Right renal cortex interstitium (tissue), 3 donors: Measurements from ENCODE around the gene ZCCHC7. TPM values are rescaled to one million over a fixed set of nuclear protein-coding genes. Genes with fewer than 3 reads are reported as not detected.
"Not testable (repeated sequence)": the region's sequence is repeated elsewhere in the genome, so short reads cannot be mapped to it uniquely, and the experiment has no call there.

Experiments used
- DNase-seq, 3 donors: peaks; one replicate each; pipeline ENCODE4 v3.0.0-alpha.2; 2013; ENCODE audit warnings: low read depth in 3 of 3, low spot score in 2 of 3
- polyA plus RNA-seq, 3 donors: library from polyadenylated mRNA; unstranded; fragments of 120-200 nt; gene quantifications; one replicate each; pipeline ENCODE4 v1.2.1, GENCODE V29; 2013; ENCODE audit not compliant: insufficient read length in 3 of 3

ZCCHC7 gene
- polyA plus RNA-seq, 3 donors: 23.2 to 27.6 (median 27.2) TPM

DNA sequence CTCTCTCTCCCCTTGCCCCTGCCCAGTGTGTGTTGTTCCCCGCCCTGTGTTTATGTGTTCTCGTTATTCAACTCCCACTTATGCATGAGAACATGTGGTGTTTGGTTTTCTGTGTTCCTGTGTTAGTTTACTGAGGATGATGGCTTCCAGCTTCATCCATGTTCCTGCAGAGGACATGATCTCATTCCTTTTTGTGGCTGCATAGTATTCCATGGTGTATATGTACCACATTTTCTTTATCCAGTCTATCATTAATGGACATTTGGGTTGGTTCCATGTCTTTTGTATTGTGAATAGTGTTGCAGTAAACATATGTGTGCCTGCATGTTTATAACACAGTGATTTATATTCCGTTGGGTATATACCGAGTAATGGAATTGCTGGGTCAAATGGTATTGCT is 83.1 kb downstream of the ZCCHC7 start:
- not testable (repeated sequence) for DNase-seq

GRCh38 chr9:37206121-37206620 is 85.8 kb downstream of the ZCCHC7 start:
- no peak for DNase-seq

- no peak for DNase-seq
Measured at GRCh38 chr9:37209431-37210386, 89.3 kb downstream of the ZCCHC7 start.

- DNase-seq: no peak
Measured at GRCh38 chr9:37210737-37211523, 90.6 kb downstream of the ZCCHC7 start.

DNA sequence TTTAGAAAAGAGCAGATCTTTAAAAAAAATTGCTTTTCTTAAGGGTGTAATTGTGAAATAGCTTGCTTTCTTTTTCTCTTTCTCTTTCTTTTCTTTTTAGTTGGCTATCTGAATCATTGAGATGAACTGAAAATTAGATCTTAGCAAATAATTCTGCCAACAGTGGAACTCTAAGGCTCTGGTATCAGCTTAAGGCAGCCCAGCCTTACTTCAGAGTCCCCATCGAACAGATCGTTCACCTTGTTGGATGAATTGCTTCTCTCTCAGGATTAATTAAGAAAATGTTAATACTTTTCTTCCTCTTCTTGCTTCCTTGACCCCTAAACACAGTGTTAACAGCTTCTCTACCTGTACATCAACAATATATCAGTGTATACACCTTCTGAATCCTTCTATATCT is 92.1 kb downstream of the ZCCHC7 start:
- DNase-seq: no peak

- DNase-seq: no peak
Measured at GRCh38 chr9:37215381-37215780, 95.0 kb downstream of the ZCCHC7 start.

DNA sequence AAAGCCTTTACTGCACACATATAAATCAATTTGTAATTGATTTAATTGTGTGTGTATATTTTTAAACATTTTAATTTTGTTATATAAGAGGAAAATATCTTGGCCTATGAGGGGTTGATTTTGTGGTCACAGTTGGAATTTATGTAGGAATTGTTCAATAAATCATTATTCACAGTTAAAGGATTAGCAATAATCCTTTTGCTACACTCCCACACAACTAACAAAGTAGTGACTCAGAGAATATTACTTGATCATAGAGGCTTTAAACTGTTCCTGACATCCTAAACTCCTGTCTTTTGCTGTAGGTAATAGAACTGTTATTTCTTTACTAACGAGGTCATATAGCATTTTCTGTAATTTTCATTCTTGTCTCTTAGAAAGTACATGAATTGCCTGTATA is 95.5 kb downstream of the ZCCHC7 start:
- no peak for DNase-seq

DNA sequence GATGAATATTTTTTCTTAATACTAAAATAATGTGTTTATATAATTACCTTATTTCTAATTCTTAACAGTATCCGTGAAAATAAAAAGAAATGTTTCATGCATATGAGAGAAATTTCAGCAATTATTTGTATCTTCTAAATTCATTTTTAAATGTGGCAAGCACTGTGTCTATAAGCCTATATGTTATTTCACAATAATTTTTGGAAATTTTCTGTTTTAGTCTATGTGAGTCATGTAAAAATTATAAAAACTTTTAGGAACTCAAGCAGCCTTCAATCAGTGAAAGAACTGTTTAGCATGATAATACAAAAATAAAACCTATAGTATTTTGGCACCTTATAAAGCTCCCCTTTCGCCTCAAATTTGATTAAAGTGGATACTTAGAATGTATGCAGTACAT is 96.8 kb downstream of the ZCCHC7 start:
- no peak for DNase-seq

- no peak for DNase-seq
Measured at GRCh38 chr9:37218800-37219425, 98.5 kb downstream of the ZCCHC7 start.

- DNase-seq: no peak
Measured at GRCh38 chr9:37220971-37221370, 100.6 kb downstream of the ZCCHC7 start.

- DNase-seq: no peak
Measured at GRCh38 chr9:37221489-37222106, 101.2 kb downstream of the ZCCHC7 start.

- DNase-seq: no peak
Measured at GRCh38 chr9:37229455-37229854, 109.1 kb downstream of the ZCCHC7 start.

DNA sequence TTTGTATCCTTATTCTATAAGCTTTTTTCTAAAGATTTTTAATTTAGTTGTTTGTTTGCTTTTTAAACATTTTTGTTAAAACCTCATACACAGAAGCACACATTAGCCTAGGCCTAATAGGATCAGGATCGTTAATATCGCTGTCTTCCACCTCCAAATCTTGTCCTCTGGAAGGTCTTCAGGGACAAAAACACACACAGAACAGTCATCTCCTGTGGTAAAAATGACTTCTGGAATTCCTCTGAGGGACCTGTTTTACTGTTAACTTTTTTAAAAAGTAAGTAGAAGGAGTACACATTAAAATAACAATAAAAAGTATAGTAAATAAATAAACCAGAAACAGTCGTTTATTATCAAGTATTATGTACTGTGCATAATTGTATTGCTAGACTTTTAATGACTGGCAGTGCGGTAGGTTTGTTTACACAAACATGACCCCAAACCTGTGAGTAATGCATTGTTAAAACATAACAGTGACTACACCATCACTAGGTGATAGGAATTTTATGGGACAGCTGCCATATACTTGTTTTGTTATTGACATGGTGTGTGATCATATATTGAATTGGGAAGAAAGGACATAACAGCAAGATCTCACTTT is 109.6 kb downstream of the ZCCHC7 start:
- DNase-seq: no peak

DNA sequence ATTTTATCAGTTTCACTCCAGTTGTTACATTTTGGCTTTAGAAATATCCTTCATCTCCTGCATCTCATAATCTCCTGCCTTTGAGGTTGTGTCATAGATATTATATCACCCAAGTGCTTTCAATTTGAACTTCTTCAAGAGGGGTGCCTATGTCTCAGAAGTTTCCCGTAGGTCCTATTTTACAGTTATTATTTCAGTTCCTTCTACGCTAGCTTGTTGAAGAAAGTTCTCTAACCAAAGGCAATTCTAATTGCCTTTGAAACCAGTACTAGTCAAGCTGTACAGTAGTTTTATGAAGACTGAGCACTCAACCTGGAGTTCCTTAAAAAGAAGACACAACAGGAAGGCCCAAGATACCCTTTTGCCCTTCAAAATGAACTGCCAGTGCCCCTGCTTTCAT is 116.4 kb downstream of the ZCCHC7 start:
- DNase-seq: no peak

DNA sequence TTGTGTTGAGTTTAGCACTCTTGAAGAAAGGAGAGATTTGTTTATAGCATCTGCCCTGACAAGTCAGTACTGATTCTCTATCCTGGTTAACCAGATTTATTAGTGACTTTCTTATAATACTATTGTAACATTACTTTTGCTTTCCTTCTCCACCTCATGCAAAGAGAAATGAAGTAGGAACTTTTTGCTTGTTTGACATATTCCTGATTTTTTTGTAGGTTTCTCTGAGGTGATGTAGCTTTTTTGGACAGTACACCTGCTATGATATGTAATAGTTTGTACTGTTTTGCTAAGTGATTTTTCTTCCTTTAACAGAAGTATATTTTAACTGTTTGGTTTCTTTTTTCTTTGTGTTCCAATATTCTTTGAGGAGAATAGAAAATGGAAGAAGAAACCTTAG is 117.7 kb downstream of the ZCCHC7 start:
- DNase-seq: no peak

- DNase-seq: no peak
Measured at GRCh38 chr9:37239224-37239859, 119.0 kb downstream of the ZCCHC7 start.

GRCh38 chr9:37239921-37240320 is 119.5 kb downstream of the ZCCHC7 start:
- no peak for DNase-seq

DNA sequence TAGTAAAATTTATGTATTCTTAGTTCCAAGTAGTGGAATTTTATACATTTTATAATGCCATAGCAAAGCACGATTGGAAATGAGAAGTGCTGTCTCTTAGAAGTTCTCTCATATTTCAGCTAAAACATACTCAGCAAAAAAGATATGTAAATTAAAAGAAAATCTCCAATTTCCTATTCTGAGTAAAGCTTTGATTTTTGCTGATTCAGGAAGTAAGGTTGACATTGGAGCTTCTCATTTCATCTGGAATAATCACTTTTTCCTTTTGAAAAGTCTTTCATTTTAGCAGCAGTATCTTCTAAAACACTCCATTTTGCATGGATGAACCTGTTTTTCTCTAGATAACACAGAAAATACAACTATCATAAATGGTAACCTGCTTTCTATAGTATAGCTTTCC is 121.0 kb downstream of the ZCCHC7 start:
- no peak for DNase-seq

- DNase-seq: no peak
Measured at GRCh38 chr9:37242089-37242488, 121.7 kb downstream of the ZCCHC7 start.
